ENCODE data around the gene ELP1.

- TF ChIP-seq EP300 (IDR thresholded peaks at IDR 0.05), result no peak
- TF ChIP-seq, protein P1, sequence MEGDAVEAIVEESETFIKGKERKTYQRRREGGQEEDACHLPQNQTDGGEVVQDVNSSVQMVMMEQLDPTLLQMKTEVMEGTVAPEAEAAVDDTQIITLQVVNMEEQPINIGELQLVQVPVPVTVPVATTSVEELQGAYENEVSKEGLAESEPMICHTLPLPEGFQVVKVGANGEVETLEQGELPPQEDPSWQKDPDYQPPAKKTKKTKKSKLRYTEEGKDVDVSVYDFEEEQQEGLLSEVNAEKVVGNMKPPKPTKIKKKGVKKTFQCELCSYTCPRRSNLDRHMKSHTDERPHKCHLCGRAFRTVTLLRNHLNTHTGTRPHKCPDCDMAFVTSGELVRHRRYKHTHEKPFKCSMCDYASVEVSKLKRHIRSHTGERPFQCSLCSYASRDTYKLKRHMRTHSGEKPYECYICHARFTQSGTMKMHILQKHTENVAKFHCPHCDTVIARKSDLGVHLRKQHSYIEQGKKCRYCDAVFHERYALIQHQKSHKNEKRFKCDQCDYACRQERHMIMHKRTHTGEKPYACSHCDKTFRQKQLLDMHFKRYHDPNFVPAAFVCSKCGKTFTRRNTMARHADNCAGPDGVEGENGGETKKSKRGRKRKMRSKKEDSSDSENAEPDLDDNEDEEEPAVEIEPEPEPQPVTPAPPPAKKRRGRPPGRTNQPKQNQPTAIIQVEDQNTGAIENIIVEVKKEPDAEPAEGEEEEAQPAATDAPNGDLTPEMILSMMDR (IDR thresholded peaks at IDR 0.05), result no peak
These were observed 34.0 kb upstream of the ELP1 start for GRCh38 chr9:108967916-108968315.
